PFSK-1 (cell line): Measurements from ENCODE around the gene VPS37B.

ENCODE experiments used
- POLR2AphosphoS5 ChIP-seq: IDR thresholded peaks from 2 replicates; pipeline ENCODE4 v1.6.1; 2012; ENCODE audit warnings: low read depth, mild to moderate bottlenecking, control low read depth, low read length, moderate library complexity
- TF ChIP-seq, protein P1 (sequence below), 2 experiments: IDR thresholded peaks; 2 replicates each; pipeline versions ENCODE4 v1.6.1 to v1.8.0; 2011 to 2012; ENCODE audit warnings: low read depth in 2 of 2, low read length in 2 of 2, control low read depth in 1 of 2, inconsistent platforms in 1 of 2, mild to moderate bottlenecking in 1 of 2, moderate library complexity in 1 of 2; ENCODE audit not compliant: insufficient read depth in 1 of 2

DNA sequence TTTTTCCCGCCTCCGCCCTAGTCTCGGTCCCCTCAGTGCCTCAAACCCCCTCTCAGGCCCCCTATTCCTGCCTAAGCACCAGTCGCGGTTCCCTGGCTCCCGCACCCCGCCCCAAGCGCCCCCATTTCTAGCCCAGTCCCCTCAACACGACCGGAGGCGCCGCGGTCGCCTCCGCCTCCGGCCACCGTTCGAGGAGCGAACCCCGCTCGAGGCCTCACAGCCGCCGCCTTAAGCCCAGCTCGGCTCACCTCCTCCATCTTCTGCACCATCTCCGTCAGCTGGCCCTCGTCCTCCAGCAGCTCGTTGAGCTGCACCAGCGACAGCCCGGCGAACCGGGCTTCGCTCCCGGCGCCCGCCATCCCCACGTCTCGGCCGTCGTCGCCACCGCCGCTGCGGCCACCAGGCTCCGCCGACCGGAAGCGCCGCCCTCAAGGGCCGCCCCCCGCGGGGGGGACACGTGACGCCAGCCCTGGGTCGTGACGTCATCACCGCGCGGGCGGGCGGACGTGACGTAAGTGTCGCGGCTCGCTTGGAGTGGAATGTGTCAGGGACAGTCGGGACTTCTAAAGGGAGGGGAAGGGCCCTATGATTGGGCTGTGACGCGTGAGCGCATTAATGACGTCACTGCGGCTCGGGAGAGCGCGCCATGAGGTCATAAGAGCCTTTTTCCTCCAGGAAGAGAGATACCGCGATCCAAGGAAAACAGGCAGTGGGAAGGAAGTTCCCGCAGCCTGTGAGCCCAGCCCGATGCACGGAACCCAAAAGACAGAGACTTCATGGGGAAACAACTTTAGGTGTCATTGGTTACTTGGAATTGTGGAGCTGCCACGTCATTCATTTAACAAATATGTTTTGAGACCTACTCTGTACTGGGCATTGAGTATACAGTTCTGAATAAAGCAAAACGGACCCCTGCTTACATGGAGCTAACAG lies at the start of gene VPS37B:
- TF ChIP-seq, protein P1, sequence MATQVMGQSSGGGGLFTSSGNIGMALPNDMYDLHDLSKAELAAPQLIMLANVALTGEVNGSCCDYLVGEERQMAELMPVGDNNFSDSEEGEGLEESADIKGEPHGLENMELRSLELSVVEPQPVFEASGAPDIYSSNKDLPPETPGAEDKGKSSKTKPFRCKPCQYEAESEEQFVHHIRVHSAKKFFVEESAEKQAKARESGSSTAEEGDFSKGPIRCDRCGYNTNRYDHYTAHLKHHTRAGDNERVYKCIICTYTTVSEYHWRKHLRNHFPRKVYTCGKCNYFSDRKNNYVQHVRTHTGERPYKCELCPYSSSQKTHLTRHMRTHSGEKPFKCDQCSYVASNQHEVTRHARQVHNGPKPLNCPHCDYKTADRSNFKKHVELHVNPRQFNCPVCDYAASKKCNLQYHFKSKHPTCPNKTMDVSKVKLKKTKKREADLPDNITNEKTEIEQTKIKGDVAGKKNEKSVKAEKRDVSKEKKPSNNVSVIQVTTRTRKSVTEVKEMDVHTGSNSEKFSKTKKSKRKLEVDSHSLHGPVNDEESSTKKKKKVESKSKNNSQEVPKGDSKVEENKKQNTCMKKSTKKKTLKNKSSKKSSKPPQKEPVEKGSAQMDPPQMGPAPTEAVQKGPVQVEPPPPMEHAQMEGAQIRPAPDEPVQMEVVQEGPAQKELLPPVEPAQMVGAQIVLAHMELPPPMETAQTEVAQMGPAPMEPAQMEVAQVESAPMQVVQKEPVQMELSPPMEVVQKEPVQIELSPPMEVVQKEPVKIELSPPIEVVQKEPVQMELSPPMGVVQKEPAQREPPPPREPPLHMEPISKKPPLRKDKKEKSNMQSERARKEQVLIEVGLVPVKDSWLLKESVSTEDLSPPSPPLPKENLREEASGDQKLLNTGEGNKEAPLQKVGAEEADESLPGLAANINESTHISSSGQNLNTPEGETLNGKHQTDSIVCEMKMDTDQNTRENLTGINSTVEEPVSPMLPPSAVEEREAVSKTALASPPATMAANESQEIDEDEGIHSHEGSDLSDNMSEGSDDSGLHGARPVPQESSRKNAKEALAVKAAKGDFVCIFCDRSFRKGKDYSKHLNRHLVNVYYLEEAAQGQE (IDR thresholded peaks at IDR 0.05; ENCODE audit: insufficient read depth in 1 of 2, low read depth in 2 of 2, low read length in 2 of 2): no peak; a peak in 1 of 4 replicates
- peak; percentile 92 for TF ChIP-seq POLR2AphosphoS5
